Non-pigmented ciliary epithelial cell (primary cell): ENCODE data around the gene APOBEC3B.
"Not testable (repeated sequence)": the region's sequence is repeated elsewhere in the genome, so short reads cannot be mapped to it uniquely, and the experiment has no call there.

Source experiments
- DNase-seq: peaks from one replicate; pipeline ENCODE4 v3.0.0-alpha.2; 2010; ENCODE audit warnings: low read depth

Gene APOBEC3B

GRCh38 chr22:38967451-38968450 is 14.4 kb upstream of the APOBEC3B start:
- DNase-seq: no peak

- DNase-seq: no peak
Measured at GRCh38 chr22:38968801-38969200, 13.3 kb upstream of the APOBEC3B start.

DNA sequence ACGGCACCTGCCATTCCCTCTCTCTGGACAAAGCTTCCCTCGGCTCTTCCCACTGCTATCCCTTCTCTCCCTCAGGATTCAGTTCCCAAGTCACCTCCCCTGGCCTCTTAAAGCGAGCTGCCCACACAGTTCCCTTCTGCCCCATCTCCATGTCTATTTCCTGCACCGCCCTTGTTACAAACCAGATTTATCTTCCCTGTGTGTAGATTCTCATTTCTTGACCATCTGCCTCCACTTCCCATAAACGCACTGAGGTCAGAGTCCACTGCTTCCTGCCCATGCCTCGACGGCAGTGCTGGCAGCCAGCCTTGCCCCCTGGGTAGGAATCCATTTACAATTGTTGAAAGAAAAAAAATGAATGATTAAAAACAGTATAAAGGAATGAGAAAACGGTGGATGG is 11.6 kb upstream of the APOBEC3B start:
- no peak for DNase-seq

DNA sequence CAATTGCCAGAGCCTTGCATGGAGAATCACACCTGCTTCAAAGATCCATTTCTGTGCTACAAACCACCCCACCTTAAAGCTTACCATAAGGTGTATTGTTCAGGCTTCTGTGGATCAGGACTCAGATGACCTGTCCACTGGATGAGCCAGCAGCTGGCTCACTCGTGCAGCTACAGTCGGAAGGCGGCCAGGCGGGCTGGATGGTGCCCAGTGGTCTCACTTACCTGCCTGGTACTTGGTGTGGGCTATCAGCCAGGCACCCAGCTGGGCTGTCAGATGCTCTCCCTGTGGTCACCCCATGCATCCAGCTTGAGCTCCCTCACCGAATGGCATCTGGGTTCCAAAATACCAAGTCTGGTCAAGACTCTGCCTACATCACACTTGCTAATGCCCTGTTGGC is 10.9 kb upstream of the APOBEC3B start:
- DNase-seq: no peak

DNA sequence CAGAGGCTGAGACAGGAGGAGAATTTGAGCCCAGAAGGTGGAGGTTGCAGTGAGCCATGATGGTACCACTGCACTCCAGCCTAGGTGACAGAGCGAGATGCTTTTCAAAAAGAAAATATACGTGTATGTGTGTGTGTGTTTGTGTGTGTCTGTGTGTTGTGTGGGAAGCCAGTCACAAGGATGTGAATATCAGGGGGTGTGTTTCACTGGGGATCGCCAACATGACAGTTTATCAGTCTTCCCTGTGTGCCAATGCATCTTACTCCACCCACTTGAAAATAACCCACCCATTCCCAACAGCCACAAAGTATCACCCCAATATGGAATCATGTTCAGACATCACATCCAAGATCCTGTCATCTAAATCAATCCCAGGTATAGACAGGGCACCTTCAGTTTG is 10.4 kb upstream of the APOBEC3B start:
- no peak for DNase-seq

GRCh38 chr22:38972558-38972957 is 9.6 kb upstream of the APOBEC3B start:
- DNase-seq: no peak

DNA sequence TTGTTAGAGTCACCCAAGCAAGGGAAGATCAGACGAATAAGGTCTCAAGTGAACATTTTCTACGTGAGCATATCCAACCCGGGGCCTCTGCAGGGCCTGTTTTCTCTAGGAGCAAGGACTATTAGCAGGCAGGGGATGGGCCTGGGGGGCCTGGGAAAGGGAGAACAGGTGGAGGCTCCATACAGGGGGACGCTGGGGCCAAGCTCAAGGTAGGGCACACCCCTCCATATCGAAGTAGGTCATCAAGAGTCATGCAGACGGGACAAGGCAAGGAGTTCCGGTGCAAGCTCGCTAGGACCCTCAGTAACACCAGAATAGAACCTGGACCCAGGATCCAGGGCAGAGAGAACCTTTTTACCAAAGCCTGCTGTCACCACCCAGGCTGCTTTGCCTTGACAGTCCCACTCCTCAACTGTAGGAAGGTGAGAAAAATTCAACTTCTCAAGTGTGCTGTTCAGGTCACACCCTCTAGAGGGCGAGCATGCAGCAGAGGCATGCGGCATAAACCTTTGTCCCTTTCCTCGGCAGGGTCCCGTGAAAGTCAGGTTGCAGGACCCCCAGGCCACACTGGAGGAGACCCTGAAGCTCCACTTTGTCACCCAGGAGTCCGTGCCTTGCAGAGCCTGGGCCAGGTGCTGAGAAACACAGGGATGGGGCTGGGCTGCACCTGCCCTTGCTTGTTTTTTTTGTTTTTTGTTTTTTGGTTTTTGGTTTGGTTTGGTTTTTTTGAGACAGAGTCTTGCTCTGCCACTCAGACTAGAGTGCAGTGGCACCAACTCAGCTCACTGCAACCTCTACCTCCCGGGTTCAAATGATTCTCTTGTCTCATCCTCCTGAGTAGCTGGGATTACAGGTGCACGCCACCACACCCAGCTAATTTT is 8.6 kb upstream of the APOBEC3B start:
- no peak for DNase-seq

DNA sequence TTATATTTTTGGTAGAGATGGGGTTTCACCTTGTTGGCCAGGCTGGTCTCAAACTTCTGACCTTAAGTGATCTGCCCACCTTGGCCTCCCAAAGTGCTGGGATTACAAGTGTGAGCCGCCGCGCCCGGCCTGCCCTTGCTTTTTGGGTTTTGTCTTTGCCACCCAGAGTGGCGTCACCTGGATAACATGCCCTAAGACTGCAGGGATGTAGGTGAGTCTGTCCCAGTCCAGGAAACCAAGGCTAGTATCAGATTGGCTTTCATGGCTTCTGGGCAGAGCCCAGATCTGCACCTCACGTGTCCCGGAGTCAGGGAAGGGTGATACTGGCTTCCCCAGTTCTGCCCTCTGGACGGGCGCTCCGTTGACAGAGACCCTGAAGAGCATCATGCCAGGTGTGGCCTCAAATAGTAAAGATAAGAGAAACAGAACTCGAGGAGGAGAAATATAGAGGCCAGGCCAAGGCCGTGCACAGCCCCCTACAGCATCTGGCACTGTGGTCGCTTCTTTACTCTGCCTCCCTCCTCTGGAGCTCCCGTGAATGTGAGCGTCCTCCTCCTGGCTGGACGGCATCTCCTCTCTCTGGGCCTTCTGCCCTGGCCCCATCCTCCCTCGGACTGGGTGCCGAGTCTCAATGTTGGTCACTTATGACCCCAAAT is 7.8 kb upstream of the APOBEC3B start:
- no peak for DNase-seq

GRCh38 chr22:38974826-38975175 is 7.3 kb upstream of the APOBEC3B start:
- no peak for DNase-seq

GRCh38 chr22:38977289-38977688 is 4.9 kb upstream of the APOBEC3B start:
- DNase-seq: not testable (repeated sequence)

- not testable (repeated sequence) for DNase-seq
Measured at GRCh38 chr22:38980587-38980986, 1.6 kb upstream of the APOBEC3B start.

DNA sequence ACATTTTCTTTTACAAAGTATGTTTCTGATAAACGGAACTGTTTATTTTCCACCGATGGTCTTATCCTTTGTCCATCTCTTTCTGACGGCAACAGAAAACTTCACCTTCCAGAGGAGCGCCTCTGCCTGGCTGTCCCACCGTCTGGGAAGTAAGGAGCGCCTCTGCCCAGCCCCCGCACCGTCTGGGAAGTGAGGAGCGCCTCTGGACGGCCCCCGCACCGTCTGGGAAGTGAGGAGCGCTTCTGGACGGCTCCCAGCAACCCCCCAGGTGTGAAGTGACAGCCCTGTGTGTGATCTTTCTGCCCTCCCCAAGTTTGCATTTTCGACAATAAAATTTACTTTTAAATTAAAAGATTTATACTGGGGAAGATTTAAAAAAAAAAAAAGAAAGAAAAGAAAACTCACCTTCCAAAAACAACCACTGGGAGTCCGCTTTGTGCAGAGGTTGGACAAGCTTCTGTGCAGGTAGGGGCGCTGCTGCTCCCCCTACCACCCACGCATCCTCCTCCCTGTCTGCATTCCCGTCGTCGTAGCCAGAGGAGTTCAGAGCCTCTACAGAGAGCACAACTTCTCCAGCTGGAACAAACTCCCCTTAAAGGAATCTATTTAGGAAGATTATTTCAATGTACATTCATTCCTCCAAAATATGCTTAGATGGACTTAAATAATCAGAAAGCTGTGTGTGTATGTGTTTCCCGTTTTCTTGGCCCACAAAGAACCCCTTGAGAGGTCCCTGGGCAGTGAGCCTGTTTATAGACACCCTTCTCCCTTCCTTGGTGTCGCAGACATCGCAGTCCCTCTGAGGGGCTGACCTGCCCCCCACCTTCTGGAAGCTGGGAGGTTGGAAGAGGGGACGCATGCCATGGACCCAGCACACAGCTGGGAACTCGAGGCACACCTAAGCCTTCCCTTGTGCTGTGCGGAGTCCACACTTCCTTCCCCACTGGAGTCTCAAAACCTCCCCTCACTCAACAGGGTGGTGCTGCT is 849 bp upstream of the APOBEC3B start:
- no peak for DNase-seq

DNA sequence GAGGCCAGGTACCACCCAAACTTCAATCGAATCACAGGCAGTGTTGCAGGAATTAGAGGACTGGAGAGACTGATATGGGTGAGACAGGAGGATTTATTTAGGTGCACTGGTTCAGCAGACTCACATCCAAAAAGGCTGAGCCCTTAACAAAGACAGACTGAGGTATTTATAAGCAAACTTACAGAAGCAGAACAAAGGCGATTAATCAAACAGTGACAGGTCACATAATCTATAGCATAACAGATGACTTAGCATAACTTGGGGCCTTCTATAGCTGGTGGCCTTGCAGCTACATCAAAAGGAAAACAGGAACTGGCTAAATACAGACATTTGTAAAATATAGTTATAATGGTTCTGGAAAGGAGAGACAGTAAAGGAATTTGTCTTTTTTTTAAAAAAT is 2.1 kb downstream of the APOBEC3B start:
- no peak for DNase-seq

- not testable (repeated sequence) for DNase-seq
Measured at GRCh38 chr22:38984784-38985757, 2.9 kb downstream of the APOBEC3B start.

- DNase-seq: no peak
Measured at GRCh38 chr22:38986629-38987028, 4.5 kb downstream of the APOBEC3B start.

GRCh38 chr22:38987171-38987895 is 5.2 kb downstream of the APOBEC3B start:
- DNase-seq: no peak

DNA sequence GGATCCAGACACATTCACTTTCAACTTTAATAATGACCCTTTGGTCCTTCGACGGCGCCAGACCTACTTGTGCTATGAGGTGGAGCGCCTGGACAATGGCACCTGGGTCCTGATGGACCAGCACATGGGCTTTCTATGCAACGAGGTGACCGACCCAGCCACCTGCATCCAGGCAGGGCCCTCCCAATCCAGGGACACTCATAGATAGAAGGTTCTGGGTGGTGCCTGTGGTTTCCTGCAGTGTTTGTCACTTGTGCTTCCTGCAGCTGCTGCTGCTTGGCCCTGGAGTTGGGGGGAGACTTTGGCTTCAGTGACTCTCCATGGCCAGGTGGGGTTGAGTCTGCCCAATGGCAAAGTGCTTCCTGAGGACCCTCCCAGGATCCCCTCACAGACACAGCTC is 7.3 kb downstream of the APOBEC3B start:
- DNase-seq: no peak

DNA sequence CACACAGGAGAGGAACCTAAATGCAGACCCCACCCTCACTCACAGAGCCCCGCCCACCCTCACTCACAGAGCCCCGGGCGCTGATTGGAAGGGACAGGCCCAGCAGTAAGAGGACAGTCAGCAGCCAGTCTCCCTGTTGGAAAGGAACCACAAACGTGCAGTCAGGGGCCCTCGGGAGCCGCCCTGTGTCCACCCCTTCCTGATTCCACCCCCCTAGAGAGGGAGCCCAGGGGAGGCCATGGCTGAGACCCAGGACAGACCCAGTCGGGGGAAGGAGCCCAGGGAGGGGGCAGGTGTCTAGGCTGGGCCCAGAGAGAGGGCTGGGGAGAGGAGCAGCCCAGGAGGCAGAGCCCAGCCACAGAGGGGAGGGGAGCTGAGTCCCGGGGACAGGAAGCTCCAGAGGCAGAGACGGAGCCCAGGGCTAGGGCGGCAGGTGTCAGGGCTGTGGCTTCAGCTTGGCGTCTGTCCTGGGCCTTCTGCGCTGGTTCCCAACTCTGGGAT is 10.8 kb downstream of the APOBEC3B start:
- DNase-seq: not testable (repeated sequence)

GRCh38 chr22:38996105-38996504 is 14.0 kb downstream of the APOBEC3B start:
- DNase-seq: no peak
